Liver (tissue), 3 donors: Measurements from ENCODE around the gene LILRA2.
"Not testable (repeated sequence)": the region's sequence is repeated elsewhere in the genome, so short reads cannot be mapped to it uniquely, and the experiment has no call there.

Experiments used
- ATF3 ChIP-seq: IDR thresholded peaks from 2 replicates; pipeline ENCODE4 v1.6.1; 2016; ENCODE audit warnings: antibody characterized with exemption
- CTCF ChIP-seq: fragments of 150-350 bp; IDR thresholded peaks from 2 replicates; pipeline ENCODE4 v1.5.1; 2017; ENCODE audit warnings: improper control_type of control experiment, low read depth, low read length; ENCODE audit not compliant: missing input control
- EGR1 ChIP-seq, 2 donors: IDR thresholded peaks; 2 replicates each; pipeline ENCODE4 v1.6.1; 2016 to 2018; ENCODE audit warnings: antibody characterized with exemption in 2 of 2, low read depth in 2 of 2
- HNF4G ChIP-seq: IDR thresholded peaks from 2 replicates; pipeline ENCODE4 v1.6.1; 2016; ENCODE audit warnings: antibody characterized with exemption
- MAX ChIP-seq: IDR thresholded peaks from 2 replicates; pipeline ENCODE4 v1.6.1; 2016; ENCODE audit warnings: antibody characterized with exemption
- NR2F2 ChIP-seq: IDR thresholded peaks from 2 replicates; pipeline ENCODE4 v1.6.1; 2016; ENCODE audit warnings: antibody characterized with exemption
- RAD21 ChIP-seq, 2 donors: IDR thresholded peaks; 2 replicates each; pipeline ENCODE4 v1.6.1; 2016; ENCODE audit warnings: antibody characterized with exemption in 2 of 2, mild to moderate bottlenecking in 2 of 2
- REST ChIP-seq: IDR thresholded peaks from 2 replicates; pipeline ENCODE4 v1.6.1; 2016; ENCODE audit warnings: antibody characterized with exemption, mild to moderate bottlenecking
- RXRA ChIP-seq, 2 donors: IDR thresholded peaks; 2 replicates each; pipeline ENCODE4 v1.6.1; 2017 to 2018; ENCODE audit warnings: antibody characterized with exemption in 2 of 2, mild to moderate bottlenecking in 1 of 2
- SP1 ChIP-seq: IDR thresholded peaks from 2 replicates; pipeline ENCODE4 v1.6.1; 2018; ENCODE audit warnings: antibody characterized with exemption, mild to moderate bottlenecking
- TAF1 ChIP-seq: conservative IDR thresholded peaks from 2 replicates; pipeline ENCODE4 v1.6.1; 2016; ENCODE audit warnings: antibody characterized with exemption, mild to moderate bottlenecking
- YY1 ChIP-seq: IDR thresholded peaks from 2 replicates; pipeline ENCODE4 v1.6.1; 2016; ENCODE audit warnings: antibody characterized with exemption, mild to moderate bottlenecking
- ZBTB33 ChIP-seq: IDR thresholded peaks from 2 replicates; pipeline ENCODE4 v1.6.1; 2016; ENCODE audit warnings: antibody characterized with exemption
- donor health status: healthy.
- donor health status: healthy.

GRCh38 chr19:54593445-54593844, 19.9 kb downstream of the LILRA2 start, which contains the start of gene LILRA1:
- not testable (repeated sequence) for TF ChIP-seq MAX; RAD21 (IDR thresholded peaks at IDR 0.05); TAF1; CTCF; ZBTB33; RXRA (IDR thresholded peaks at IDR 0.05); REST; EGR1 (IDR thresholded peaks at IDR 0.05; ENCODE audit: low read depth in 2 of 2); NR2F2; SP1; ATF3; YY1; HNF4G
